ENCODE measurements around the gene TNS1.

The TNS1 gene

DNA sequence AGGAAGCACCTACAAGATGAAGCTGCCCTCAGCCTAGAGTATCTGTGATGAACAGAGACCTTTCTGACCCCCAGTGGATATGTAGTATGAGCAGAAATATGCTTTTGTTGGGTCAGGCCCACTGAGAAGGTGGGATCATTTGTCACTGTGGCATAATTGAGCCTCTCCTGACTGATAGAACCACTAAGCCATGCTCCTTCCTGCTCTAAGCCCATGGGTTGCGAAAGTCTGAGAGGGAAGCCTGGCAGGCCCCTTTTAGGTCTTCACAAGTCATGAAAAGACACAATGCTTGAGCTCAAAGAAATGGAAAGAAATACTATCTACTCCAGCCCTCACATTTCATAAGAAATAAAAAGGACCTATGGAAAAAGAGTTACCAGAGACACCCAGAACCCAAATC lies 127.7 kb downstream of the TNS1 start:
- TF ChIP-seq, protein P1, sequence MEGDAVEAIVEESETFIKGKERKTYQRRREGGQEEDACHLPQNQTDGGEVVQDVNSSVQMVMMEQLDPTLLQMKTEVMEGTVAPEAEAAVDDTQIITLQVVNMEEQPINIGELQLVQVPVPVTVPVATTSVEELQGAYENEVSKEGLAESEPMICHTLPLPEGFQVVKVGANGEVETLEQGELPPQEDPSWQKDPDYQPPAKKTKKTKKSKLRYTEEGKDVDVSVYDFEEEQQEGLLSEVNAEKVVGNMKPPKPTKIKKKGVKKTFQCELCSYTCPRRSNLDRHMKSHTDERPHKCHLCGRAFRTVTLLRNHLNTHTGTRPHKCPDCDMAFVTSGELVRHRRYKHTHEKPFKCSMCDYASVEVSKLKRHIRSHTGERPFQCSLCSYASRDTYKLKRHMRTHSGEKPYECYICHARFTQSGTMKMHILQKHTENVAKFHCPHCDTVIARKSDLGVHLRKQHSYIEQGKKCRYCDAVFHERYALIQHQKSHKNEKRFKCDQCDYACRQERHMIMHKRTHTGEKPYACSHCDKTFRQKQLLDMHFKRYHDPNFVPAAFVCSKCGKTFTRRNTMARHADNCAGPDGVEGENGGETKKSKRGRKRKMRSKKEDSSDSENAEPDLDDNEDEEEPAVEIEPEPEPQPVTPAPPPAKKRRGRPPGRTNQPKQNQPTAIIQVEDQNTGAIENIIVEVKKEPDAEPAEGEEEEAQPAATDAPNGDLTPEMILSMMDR (IDR thresholded peaks at IDR 0.05; ENCODE audit: insufficient read depth, low read length), result no peak
- TF ChIP-seq GABPA (IDR thresholded peaks at IDR 0.05; ENCODE audit: low read depth) (no peak), POLR2AphosphoS5 (IDR thresholded peaks at IDR 0.05; ENCODE audit: low read depth) (no peak), SPI1 (IDR thresholded peaks at IDR 0.05; ENCODE audit: borderline replicate concordance, low read depth) (no peak)
- TF ChIP-seq, protein P2, sequence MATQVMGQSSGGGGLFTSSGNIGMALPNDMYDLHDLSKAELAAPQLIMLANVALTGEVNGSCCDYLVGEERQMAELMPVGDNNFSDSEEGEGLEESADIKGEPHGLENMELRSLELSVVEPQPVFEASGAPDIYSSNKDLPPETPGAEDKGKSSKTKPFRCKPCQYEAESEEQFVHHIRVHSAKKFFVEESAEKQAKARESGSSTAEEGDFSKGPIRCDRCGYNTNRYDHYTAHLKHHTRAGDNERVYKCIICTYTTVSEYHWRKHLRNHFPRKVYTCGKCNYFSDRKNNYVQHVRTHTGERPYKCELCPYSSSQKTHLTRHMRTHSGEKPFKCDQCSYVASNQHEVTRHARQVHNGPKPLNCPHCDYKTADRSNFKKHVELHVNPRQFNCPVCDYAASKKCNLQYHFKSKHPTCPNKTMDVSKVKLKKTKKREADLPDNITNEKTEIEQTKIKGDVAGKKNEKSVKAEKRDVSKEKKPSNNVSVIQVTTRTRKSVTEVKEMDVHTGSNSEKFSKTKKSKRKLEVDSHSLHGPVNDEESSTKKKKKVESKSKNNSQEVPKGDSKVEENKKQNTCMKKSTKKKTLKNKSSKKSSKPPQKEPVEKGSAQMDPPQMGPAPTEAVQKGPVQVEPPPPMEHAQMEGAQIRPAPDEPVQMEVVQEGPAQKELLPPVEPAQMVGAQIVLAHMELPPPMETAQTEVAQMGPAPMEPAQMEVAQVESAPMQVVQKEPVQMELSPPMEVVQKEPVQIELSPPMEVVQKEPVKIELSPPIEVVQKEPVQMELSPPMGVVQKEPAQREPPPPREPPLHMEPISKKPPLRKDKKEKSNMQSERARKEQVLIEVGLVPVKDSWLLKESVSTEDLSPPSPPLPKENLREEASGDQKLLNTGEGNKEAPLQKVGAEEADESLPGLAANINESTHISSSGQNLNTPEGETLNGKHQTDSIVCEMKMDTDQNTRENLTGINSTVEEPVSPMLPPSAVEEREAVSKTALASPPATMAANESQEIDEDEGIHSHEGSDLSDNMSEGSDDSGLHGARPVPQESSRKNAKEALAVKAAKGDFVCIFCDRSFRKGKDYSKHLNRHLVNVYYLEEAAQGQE (IDR thresholded peaks at IDR 0.05; ENCODE audit: insufficient replicate concordance, low read depth), result no peak
- Histone ChIP-seq H3K4me3 (replicated peaks; ENCODE audit: insufficient read depth, low read length) (no peak overlapping the region), H3K27ac (replicated peaks) (no peak overlapping the region), H3K27me3 (ENCODE audit: insufficient read depth, poor library complexity, severe bottlenecking) (no peaks in the 10 kb centered on the region)
- peak in 1 of 2 experiments; percentile 13 for DNase-seq (ENCODE audit: low read depth in 1 of 2, low spot score in 1 of 2)

DNA sequence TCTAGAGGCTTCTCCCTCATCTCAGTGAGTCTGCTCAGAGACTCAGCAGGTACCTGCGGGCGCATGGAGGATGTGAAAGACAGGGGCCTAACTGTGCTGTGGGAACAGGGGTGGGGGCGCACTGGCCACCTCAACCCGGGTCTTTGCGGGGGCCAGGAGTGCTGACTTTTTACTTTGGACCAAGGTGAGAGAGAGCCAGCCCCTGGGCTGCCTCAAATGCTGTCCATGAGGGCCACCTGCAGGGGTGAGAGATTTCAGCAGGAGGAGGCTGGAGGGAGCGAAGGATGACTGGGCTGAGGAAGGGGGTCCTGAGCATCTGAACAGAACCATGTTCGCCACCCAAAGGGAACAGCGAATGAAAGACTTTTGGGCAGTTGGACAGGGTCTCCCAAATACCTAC lies 129.4 kb downstream of the TNS1 start:
- no peak overlapping the region for H3K4me3 ChIP-seq (replicated peaks; ENCODE audit: insufficient read depth, low read length)
- no peaks in the 10 kb centered on the region for H3K27me3 ChIP-seq (ENCODE audit: insufficient read depth, poor library complexity, severe bottlenecking)
- H3K27ac ChIP-seq (replicated peaks), result no peak overlapping the region
- TF ChIP-seq, protein P1 (IDR thresholded peaks at IDR 0.05; ENCODE audit: insufficient read depth, low read length), result no peak
- TF ChIP-seq GABPA (IDR thresholded peaks at IDR 0.05; ENCODE audit: low read depth), result no peak
- DNase-seq (ENCODE audit: low read depth in 1 of 2, low spot score in 1 of 2), result no peak

DNA sequence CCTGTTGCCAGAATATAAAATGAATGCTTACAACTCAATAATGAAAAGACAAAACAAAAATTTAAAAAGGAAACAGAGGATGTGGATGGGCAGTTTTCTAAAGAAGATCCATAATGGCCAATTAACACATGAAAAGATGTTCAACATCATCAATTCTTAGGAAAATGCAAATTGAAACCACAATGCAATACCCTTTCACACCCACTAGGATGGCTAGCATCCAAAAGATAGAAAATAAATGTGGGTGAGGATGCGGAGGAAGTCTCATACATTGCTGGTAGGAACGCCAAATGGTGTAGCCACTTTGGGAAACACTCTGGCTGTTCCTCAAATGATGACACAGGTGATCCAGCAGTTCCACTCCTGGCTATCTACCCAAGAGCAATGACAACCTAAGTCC lies 130.5 kb downstream of the TNS1 start:
- DNase-seq (ENCODE audit: low read depth in 1 of 2, low spot score in 1 of 2), result no peak
- Histone ChIP-seq H3K4me3 (replicated peaks; ENCODE audit: insufficient read depth, low read length) (no peak overlapping the region), H3K27me3 (ENCODE audit: insufficient read depth, poor library complexity, severe bottlenecking) (no peaks in the 10 kb centered on the region), H3K27ac (replicated peaks) (no peak overlapping the region)
- no peak for TF ChIP-seq GABPA (IDR thresholded peaks at IDR 0.05; ENCODE audit: low read depth)
- TF ChIP-seq, protein P1 (IDR thresholded peaks at IDR 0.05; ENCODE audit: insufficient read depth, low read length), result no peak
- no peak for TF ChIP-seq POLR2AphosphoS5 (IDR thresholded peaks at IDR 0.05; ENCODE audit: low read depth)
- TF ChIP-seq, protein P2 (IDR thresholded peaks at IDR 0.05; ENCODE audit: insufficient replicate concordance, low read depth), result no peak
- TF ChIP-seq SPI1 (IDR thresholded peaks at IDR 0.05; ENCODE audit: borderline replicate concordance, low read depth), result no peak

DNA sequence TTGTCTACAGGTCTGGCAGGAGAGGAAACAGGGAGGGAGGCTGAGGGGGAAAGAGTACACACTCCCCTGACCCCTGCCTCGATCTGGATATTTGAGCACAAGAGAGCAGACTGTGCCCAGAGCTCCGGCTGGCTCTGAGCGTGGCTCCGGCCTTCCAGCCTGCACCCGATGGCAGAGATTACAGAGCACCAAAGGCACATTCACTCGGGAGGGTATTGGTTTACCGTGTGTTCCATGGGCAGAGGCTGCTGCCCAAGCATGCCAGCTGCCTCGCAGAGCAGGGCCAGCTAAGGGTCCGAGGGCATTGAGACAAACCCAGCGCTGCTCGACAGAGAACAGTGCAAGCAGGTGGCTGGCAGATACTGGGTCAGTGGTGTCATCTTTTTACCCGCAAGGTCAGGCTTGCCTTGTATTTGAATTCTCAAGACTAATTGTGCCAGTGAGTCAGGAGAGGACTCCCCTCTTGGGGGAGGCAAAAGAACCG lies 132.2 kb downstream of the TNS1 start:
- no peak for TF ChIP-seq SPI1 (IDR thresholded peaks at IDR 0.05; ENCODE audit: borderline replicate concordance, low read depth)
- TF ChIP-seq, protein P2 (IDR thresholded peaks at IDR 0.05; ENCODE audit: insufficient replicate concordance, low read depth), result no peak
- Histone ChIP-seq H3K27me3 (ENCODE audit: insufficient read depth, poor library complexity, severe bottlenecking) (no peaks in the 10 kb centered on the region), H3K4me3 (replicated peaks; ENCODE audit: insufficient read depth, low read length) (no peak overlapping the region), H3K27ac (replicated peaks) (no peak overlapping the region)
- no peak for DNase-seq (ENCODE audit: low read depth in 1 of 2, low spot score in 1 of 2)
